Skeletal muscle tissue (tissue), 4 donors: ENCODE data around the gene RERE. TPM values are rescaled to one million over a fixed set of nuclear protein-coding genes. Genes with fewer than 3 reads are reported as not detected.

Source experiments
- H3K27ac ChIP-seq: one replicate; pipeline ENCODE4 v1.7.0; 2013; ENCODE audit warnings: mild to moderate bottlenecking, low read depth, low read length, inconsistent platforms
- H3K27me3 ChIP-seq, 3 donors: one replicate each; pipeline ENCODE4 v1.7.0; 2013; ENCODE audit warnings: low read length in 3 of 3; ENCODE audit not compliant: control insufficient read depth in 3 of 3, insufficient read depth in 3 of 3
- H3K36me3 ChIP-seq, 3 donors: one replicate each; pipeline ENCODE4 v1.7.0; 2013; ENCODE audit warnings: low read length in 3 of 3; ENCODE audit not compliant: control insufficient read depth in 3 of 3, insufficient read depth in 3 of 3
- H3K4me1 ChIP-seq, 3 donors: one replicate each; pipeline ENCODE4 v1.7.0; 2013; ENCODE audit warnings: low read length in 3 of 3, mild to moderate bottlenecking in 3 of 3; ENCODE audit not compliant: control insufficient read depth in 3 of 3, insufficient read depth in 3 of 3
- H3K4me3 ChIP-seq, 3 donors: one replicate each; pipeline ENCODE4 v1.7.0; 2013; ENCODE audit warnings: low read length in 3 of 3
- H3K9ac ChIP-seq, 3 donors: one replicate each; pipeline ENCODE4 v1.7.0; 2013; ENCODE audit warnings: low read length in 3 of 3, mild to moderate bottlenecking in 3 of 3, moderate library complexity in 2 of 3, low read depth in 1 of 3
- H3K9me3 ChIP-seq, 3 donors: one replicate each; pipeline ENCODE4 v1.7.0; 2013; ENCODE audit warnings: low read length in 3 of 3; ENCODE audit not compliant: control insufficient read depth in 3 of 3
- total RNA-seq: library from RNA; depleted of rRNA; stranded (reverse); fragments of >200 nt; gene quantifications from one replicate; pipeline ENCODE4 v1.2.3, GENCODE V29; 2014
- donor health status: Osteomylitis.

The RERE gene
- total RNA-seq, 1 donor from 2014 or later = 212 TPM

DNA sequence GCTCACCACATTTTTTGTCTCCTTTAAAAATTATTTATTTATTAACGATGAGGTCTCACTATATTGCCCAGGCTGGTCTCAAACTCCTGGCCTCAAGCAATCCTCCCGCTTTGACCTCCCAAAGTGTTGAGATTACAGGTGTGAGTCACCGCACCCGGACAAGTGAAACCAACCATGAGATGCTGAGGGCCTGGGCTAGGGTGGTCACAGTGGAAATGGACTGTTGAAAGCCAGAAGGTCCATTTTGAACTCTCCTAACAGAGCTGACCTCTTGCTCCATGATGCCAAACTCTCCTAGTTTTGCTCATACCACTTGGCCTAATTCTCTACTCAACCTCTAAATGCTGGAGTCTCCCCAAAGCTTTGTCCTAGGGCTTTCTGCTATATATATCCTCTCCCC, 390.4 kb downstream of the RERE start:
- H3K9ac ChIP-seq = no peak overlapping the region
- peak overlapping the region; percentile 67 for H3K27ac ChIP-seq
- no peaks in the 10 kb centered on the region for H3K27me3 ChIP-seq
- peaks cover 0 to under 1% (median 0%) of the 10 kb centered on the region in 3 donors for H3K36me3 ChIP-seq
- H3K4me1 ChIP-seq = peaks cover 44 to 57% (median 45%) of the 10 kb centered on the region in 3 donors
- H3K4me3 ChIP-seq = peak overlapping the region in 1 of 3 donors; percentile 18
- H3K9me3 ChIP-seq = no peaks in the 10 kb centered on the region

DNA sequence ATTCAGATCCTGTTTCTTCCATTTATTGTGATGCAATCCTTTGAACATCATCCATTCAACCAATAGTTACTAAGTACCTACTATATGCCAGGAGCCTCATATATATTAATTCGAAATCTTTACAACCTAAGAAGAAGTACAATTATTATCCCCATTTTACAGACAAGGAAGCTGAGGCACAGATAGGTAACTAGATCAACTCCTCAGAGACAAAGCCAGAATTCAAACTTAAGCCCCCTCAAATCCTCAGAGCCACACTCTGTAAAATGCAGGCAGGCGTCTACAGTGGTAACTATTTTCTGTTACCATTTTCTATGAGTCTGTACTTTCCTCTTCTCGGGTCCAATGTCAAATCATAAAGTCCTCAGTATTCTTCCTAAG, 391.7 kb downstream of the RERE start:
- Histone ChIP-seq H3K27ac (peak overlapping the region; percentile 93), H3K9me3 (no peaks in the 10 kb centered on the region), H3K9ac (peak overlapping the region in 1 of 3 donors; percentile 27), H3K4me3 (no peak overlapping the region), H3K36me3 (no peaks in the 10 kb centered on the region), H3K27me3 (no peaks in the 10 kb centered on the region), H3K4me1 (peaks cover 40 to 55% (median 54%) of the 10 kb centered on the region in 3 donors)

DNA sequence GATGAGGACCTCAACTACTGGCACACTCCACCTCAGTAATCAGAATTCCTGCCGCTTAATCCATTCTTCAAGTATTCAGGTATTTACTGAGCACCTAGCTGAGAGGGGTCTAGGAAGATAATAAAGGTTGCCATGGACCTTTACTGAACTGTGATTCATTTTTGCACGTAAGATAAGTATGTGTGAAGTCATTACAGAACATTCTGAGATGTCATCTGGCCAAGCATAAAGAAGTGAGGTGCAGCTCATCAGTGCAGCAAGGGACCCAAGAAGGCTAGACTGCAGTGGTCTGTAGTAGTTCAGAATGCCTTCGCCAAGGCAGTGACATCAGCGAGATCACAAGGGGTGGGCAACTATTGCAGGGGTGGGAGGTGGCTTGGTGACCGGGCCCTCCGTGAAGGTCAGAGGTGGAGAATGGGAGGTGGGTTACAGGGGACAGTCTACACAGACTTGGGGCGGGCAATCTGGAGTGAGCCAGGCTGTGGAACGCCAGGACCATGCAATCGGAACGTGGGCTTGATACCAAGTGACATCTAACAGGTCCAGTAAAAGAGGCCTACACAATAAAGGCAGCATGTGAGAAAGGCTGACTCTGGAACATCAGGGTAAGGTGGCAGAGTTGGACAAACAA, 392.2 kb downstream of the RERE start:
- peak overlapping the region in 2 of 3 donors; percentile 86 for H3K9ac ChIP-seq
- H3K4me1 ChIP-seq = peaks cover 45 to 59% (median 56%) of the 10 kb centered on the region in 3 donors
- no peaks in the 10 kb centered on the region for H3K27me3 ChIP-seq
- H3K4me3 ChIP-seq = peak overlapping the region; percentile 52 to 82 (median 81)
- H3K9me3 ChIP-seq = no peaks in the 10 kb centered on the region
- H3K27ac ChIP-seq = peak overlapping the region; percentile 93
- peaks cover 0 to 2% (median 0%) of the 10 kb centered on the region in 3 donors for H3K36me3 ChIP-seq

DNA sequence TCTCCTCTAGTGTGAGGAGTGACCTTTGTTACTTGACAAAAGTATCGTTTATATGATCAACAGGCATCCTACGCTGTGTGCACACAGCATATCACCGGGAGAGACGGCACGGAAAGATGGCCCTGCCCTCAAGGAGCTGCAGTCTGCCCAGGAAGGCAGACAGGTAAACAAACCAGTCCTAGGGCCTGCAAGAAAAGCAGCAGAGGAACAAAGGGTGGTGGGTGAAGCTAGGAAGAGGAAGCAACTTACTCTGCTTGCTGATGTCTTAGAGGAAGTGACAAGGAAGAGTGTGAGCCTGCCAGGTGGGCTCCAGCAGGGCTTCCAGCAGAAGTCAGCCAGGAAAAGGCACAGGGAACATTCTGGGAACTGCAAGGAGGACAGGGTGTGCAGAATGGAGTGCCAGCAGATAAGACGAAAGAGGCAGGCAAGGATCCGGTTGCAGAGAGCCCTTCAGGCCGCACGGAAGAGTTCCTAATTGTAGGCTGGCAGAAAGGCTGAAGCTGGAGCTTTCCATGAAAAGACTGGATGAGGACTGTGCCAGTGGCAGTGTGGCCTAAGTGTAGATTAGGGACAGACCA, 392.8 kb downstream of the RERE start:
- Histone ChIP-seq H3K36me3 (peaks cover 0 to 2% (median 0%) of the 10 kb centered on the region in 3 donors), H3K27me3 (no peaks in the 10 kb centered on the region), H3K9me3 (no peaks in the 10 kb centered on the region), H3K27ac (peak overlapping the region; percentile 93), H3K9ac (peak overlapping the region; percentile 86 to 91 (median 86)), H3K4me1 (peaks cover 46 to 66% (median 62%) of the 10 kb centered on the region in 3 donors), H3K4me3 (peak overlapping the region; percentile 52 to 82 (median 81))

DNA sequence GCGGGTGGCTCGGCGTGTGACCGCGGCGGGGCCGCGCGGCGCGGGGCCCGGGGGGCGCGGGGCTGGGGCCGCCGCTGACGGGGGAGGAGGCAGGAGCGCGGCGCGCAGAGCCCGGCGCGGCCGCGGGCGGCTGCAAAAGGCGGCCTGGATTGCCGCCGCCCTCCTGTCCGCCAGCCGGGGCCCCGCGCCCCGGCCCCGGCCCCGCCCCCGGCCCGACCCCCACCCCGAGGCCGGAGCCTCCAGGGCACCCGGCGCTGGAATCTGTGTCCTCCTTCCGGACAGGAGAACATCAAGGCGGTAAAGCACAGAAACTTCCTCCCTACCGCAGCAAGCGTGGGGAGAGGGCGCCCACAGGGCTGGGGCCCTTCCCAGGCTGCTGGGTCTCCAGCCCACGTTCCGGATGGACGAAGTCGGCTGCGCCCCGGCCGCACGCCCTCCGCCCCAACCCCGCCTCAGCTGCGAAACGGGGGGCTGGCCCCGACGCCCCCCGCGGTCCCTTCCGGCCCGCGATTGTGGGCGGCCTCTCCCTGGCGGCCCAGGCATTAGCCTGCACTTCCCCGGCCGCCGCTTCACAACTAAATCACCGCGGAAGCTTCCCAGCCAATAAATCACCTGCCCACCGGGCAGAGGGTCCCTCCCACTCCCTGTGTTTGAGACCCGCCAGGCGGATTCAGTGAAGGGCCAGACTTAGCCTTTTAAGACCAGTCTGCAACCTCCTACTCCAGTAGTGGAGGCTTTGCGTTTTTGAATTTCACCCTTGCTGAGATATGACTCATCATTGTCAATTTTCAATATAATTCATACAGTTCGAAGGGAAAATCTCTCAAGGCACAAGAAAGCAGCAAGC, 393.5 kb downstream of the RERE start:
- Histone ChIP-seq H3K9ac (peak overlapping the region; percentile 95 to 97 (median 96)), H3K27ac (peak overlapping the region; percentile 95), H3K4me1 (peaks cover 46 to 67% (median 64%) of the 10 kb centered on the region in 3 donors), H3K36me3 (peaks cover 0 to 2% (median 0%) of the 10 kb centered on the region in 3 donors), H3K4me3 (peak overlapping the region; percentile 52 to 92 (median 89)), H3K9me3 (no peaks in the 10 kb centered on the region), H3K27me3 (no peaks in the 10 kb centered on the region)

DNA sequence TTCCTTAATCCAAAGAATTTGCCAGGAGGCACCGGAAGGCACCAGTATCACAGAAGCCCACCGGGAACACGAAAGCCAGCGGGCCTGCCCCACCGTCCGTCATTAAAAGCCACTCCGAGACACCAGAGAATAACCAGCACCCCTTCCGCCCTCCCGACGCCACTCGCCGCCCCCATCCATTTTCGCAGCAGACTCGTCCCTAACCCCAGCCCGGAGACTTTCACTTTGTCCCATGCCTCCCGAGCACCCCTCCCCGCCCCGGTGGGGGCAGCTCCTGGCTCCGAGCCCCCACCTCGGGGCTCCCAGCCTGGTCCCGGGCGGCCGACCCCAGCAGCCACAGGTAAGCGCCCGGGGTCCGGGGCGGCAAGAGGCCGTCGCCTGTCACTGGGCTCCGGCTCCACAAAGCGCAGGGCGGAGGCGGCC, 394.2 kb downstream of the RERE start:
- peaks cover 49 to 69% (median 64%) of the 10 kb centered on the region in 3 donors for H3K4me1 ChIP-seq
- H3K36me3 ChIP-seq = peaks cover 0 to 2% (median 2%) of the 10 kb centered on the region in 3 donors
- peak overlapping the region; percentile 89 to 92 (median 92) for H3K4me3 ChIP-seq
- no peaks in the 10 kb centered on the region for H3K9me3 ChIP-seq
- H3K9ac ChIP-seq = peak overlapping the region; percentile 95 to 97 (median 96)
- H3K27ac ChIP-seq = peak overlapping the region; percentile 95
- no peaks in the 10 kb centered on the region for H3K27me3 ChIP-seq

DNA sequence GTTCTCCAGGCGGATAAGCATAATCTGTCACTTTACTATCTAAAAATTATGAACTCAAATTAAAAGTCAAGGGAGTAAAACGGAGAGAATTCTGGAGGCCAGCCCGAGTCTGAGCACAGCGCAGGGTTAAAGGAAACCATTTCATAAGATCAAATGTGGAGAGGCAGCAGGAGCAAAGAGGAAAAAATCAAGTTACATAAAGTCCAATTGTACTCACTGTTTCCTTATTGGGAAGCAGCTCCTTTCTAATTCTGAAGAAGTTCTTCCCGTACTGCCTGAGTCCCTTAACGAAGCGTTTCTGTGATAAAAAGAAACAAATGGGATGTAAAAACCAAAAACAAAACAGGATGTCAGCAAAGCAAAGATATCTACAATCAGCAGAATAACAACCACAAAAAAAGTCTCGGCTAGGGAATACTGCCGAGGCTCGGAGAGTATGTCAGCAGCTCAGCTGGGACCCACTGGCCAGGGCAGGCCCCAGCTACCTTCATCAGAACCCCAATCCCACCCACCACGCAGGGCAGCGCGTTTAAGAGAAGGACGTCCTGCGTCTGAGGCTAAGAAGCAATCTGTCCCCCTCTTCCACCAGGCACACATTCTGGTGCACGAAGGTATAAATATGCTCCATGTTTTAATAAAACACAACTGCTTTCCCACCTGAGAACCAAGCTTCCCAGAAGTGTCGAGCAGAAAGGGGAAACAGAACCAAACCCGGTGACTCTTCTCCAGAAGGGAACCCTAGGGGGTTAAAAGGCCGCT, 394.8 kb downstream of the RERE start:
- no peaks in the 10 kb centered on the region for H3K9me3 ChIP-seq
- H3K27me3 ChIP-seq = no peaks in the 10 kb centered on the region
- H3K4me1 ChIP-seq = peaks cover 52 to 70% (median 64%) of the 10 kb centered on the region in 3 donors
- H3K27ac ChIP-seq = peak overlapping the region; percentile 95
- peak overlapping the region; percentile 95 to 97 (median 96) for H3K9ac ChIP-seq
- peaks cover 0 to 5% (median 4%) of the 10 kb centered on the region in 3 donors for H3K36me3 ChIP-seq
- peak overlapping the region; percentile 89 to 92 (median 92) for H3K4me3 ChIP-seq

DNA sequence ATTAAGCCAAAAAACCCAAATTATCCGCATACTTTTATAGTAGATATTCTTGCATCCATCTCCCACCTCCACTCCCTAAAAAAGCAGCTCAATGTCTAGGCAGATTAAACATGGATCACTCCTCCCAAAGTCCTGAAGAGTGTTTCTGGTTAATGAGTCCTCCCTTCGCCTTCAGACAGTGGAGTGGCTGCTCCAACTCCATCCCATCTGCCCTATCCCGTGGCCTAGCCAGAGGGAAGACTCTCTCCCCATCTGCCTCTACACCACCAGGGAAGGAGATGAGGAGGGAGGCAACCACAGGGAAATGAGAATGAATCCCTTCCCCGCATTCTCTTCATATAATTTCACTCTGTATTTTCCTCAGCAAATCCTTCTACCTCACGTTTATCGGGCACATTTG, 395.7 kb downstream of the RERE start:
- Histone ChIP-seq H3K4me3 (peak overlapping the region; percentile 89 to 92 (median 92)), H3K27ac (peak overlapping the region; percentile 95), H3K36me3 (peaks cover 0 to 5% (median 4%) of the 10 kb centered on the region in 3 donors), H3K4me1 (peaks cover 47 to 69% (median 63%) of the 10 kb centered on the region in 3 donors), H3K9me3 (no peaks in the 10 kb centered on the region), H3K27me3 (no peaks in the 10 kb centered on the region), H3K9ac (peak overlapping the region; percentile 95 to 97 (median 96))

DNA sequence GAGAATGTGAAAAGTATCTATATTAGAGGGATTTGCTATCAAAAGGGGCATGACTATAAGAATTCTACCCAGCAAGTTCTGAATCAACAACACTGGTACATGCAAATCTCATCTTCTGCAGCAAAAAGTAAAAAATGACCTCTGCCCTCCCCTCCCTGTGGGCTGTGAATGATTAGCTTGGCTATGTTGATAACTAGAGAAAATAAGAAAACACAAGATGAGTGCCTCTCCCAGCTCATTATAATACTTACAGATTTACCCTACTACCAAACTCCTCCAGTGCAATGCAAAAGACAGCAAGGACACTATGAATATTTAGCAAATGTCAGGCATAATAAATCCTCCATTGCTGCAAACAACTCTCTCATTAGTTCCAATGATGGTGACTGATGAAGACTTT, 397.1 kb downstream of the RERE start:
- H3K4me3 ChIP-seq = peak overlapping the region; percentile 89 to 92 (median 92)
- peaks cover 0 to 5% (median 4%) of the 10 kb centered on the region in 3 donors for H3K36me3 ChIP-seq
- peak overlapping the region; percentile 95 to 97 (median 96) for H3K9ac ChIP-seq
- peak overlapping the region; percentile 95 for H3K27ac ChIP-seq
- no peaks in the 10 kb centered on the region for H3K27me3 ChIP-seq
- H3K9me3 ChIP-seq = no peaks in the 10 kb centered on the region
- H3K4me1 ChIP-seq = peaks cover 49 to 71% (median 65%) of the 10 kb centered on the region in 3 donors
